Retinal pigment epithelial cell (primary cell): ENCODE results near the gene DENND1C.
A peak's percentile ranks its signal among the peaks of the same experiment; 100 is the strongest.

ENCODE experiments used
- DNase-seq: peaks from one replicate; pipeline ENCODE4 v3.0.0-alpha.2; 2010; ENCODE audit warnings: low read depth
- H3K4me3 ChIP-seq: 2 replicates; pipeline ENCODE4 v1.5.1; 2011; ENCODE audit warnings: mild to moderate bottlenecking, low read length, control low read depth, moderate library complexity
- TF ChIP-seq, protein P1 (sequence below): conservative IDR thresholded peaks from 2 replicates; pipeline ENCODE4 v1.5.1; 2011; ENCODE audit warnings: low read depth, low read length, control low read depth, inconsistent platforms

Gene DENND1C

DNA sequence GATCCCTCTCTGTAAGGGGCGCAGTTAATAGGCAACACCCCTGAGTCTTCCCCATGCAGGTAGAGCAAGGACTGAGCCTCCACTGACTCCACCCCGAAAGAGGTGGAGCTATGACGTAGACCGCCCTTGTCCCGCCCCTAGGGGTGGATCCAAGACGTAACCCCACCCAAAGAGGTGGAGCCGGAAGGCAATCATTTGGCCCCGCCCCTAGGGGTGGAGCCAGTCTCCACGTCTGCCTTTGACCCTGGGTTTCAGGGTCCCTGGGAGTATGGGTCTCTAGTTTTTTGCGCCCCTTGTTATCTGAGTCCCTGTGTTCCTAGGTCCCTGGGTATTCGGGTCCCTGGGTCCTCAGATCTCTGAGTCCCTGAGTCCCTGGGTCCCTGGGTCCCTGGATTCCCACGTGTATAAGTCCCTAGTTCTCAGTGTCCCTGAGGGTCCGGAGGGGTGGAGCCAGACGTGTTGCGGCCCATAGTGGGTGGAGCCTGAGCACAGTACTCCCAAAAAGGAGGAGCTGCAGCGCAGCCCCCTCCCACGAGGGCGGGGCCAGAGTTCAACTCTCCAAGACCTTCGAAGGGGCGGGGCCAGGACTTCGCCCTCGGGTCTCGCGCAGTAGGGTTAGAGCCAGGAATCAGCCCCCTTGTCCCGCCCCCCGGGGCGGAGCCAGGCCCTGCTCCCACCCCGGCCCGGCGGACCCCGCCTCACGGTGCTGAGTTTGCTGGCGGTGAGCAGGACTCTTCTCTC is 5.3 kb downstream of the DENND1C start:
- TF ChIP-seq, protein P1, sequence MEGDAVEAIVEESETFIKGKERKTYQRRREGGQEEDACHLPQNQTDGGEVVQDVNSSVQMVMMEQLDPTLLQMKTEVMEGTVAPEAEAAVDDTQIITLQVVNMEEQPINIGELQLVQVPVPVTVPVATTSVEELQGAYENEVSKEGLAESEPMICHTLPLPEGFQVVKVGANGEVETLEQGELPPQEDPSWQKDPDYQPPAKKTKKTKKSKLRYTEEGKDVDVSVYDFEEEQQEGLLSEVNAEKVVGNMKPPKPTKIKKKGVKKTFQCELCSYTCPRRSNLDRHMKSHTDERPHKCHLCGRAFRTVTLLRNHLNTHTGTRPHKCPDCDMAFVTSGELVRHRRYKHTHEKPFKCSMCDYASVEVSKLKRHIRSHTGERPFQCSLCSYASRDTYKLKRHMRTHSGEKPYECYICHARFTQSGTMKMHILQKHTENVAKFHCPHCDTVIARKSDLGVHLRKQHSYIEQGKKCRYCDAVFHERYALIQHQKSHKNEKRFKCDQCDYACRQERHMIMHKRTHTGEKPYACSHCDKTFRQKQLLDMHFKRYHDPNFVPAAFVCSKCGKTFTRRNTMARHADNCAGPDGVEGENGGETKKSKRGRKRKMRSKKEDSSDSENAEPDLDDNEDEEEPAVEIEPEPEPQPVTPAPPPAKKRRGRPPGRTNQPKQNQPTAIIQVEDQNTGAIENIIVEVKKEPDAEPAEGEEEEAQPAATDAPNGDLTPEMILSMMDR = no peak
- peak overlapping the region; percentile 35 for H3K4me3 ChIP-seq
- DNase-seq = peak; percentile 48

GRCh38 chr19:6475321-6476108 is 6.1 kb downstream of the DENND1C start:
- DNase-seq = no peak
- peak overlapping the region; percentile 33 for H3K4me3 ChIP-seq
- TF ChIP-seq, protein P1 = no peak

DNA sequence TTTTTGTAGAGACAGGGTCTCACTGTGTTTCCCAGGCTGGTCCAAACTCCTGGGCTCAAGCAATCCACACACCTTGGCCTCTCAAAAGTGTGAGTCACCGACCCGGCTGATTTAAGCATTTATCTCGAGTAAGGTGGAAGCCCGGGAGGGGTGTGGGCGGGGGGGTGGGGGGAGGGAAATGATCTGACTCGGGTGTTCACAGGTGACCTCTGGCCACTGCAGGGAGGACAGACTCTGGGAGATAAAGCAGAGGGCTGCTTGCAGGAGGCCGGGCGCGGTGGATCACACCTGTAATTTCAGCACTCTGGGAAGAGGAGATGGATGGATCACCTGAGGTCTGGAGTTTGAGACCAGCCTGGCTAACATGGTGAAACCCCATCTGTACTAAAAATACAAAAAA is 7.9 kb downstream of the DENND1C start:
- TF ChIP-seq, protein P1 = no peak
- H3K4me3 ChIP-seq = no peak overlapping the region
- no peak for DNase-seq

DNA sequence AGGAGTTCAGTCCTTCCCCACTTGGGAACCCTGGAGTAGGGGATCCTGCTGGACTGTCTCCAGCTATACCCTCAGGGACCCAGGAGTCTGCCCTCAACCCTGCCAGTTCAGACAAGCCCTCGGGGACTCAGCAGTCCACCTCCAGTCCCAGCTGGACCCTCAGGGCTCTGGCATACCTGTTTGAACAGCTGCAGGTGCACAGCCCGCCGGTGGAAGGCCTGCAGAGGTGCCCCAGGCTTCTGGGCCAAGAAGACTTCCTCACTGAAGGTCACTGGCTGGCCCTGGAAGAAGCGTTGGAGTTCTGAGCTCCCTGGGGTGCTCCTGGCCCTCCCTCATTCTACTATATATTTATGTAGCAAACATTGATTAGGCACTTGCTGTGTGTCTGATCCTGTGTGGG is 8.9 kb downstream of the DENND1C start:
- no peak overlapping the region for H3K4me3 ChIP-seq
- TF ChIP-seq, protein P1 = no peak
- no peak for DNase-seq

GRCh38 chr19:6471076-6471475 is 10.5 kb downstream of the DENND1C start:
- H3K4me3 ChIP-seq = no peak overlapping the region
- TF ChIP-seq, protein P1 = no peak
- no peak for DNase-seq

DNA sequence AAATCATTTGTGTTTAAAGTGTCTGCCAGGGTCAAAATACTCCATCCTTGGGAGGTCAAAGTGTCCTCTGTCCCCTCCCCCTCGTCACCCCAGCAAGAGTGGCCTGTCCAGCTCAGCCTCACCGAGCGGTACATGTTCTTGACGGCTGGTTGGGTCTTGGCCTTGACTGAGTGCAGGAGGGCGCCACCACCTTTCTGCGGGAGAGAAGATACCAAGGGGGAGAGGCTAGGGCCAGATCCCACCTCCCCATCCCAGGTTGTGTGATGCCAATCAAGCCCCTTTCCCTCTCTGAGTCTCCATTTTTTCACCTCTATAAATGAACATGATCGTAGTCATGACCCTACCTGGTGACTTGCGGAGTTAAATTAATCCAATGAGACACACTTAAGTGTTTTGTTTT is 11.4 kb downstream of the DENND1C start:
- no peak for DNase-seq
- no peak overlapping the region for H3K4me3 ChIP-seq
- TF ChIP-seq, protein P1 = no peak
